ENCODE results near the gene CPT1A. TPM values are rescaled to one million over a fixed set of nuclear protein-coding genes. Genes with fewer than 3 reads are reported as not detected.
"Not testable (repeated sequence)": the region's sequence is repeated elsewhere in the genome, so short reads cannot be mapped to it uniquely, and the experiment has no call there.

CPT1A gene
- total RNA-seq (2014; rRNA removed; shearing (Covaris generic)), result 20.1 and 23.6 TPM in 2 replicates
- 9.5 and 9.6 TPM in 2 replicates for polyA plus RNA-seq (2016; fragmentation: Nextera tagmentation; extraction: Ambion mirVana)

DNA sequence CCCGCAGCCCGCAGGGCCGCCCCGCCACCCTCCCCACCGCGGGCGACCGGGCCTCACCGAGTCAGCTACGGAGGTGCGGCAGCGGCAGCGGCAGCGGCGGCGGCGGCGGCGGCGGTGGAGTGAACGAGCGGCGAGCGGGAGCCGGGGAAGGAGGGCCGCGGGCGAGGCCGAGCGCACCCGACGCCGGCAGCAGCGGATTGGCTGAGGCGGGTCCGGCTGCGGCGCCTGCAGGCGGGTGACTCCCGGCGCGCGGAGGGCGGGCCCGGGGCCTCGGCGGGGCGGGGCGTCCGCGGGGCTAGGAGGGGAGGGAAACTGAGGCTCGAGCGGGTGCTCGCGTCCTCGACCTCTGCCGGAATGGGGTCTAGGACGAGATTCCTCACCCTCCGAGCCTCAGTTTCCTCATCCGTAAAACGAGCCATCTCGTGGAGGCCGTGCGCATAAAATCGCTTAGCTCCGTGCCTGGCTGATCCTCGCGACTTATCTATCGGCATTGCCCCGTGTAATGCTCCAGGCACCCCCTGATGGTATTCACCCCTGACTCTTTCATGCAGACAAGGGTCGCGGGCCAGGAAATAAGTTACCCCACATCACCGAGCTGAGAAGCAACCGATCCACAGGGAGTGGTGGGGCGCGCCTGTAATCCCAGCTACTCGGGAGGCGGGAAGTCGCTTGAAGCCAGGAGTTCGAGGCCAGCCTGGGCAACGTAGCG lies at the start of gene CPT1A:
Gene CPT1A, minus strand, starts transcription at position 199 of the 709 bp plus-strand sequence. CDS start 26,442 bp downstream, outside the sequence.
- H3K36me3 ChIP-seq (ENCODE audit: low read depth), result no peaks in the 10 kb centered on the region
- peak within 1 kb of the TSS; percentile 76 for H3K4me3 ChIP-seq
- H3K79me2 ChIP-seq (ENCODE audit: insufficient read depth), result peaks cover 24% of the 10 kb centered on the region
- H3K9me3 ChIP-seq (ENCODE audit: low read depth), result no peaks in the 10 kb centered on the region
- H3K9ac ChIP-seq, result peak within 1 kb of the TSS; percentile 84
- H3K9me2 ChIP-seq (ENCODE audit: insufficient read depth), result no peaks in the 10 kb centered on the region
- H3K27ac ChIP-seq, result peak within 1 kb of the TSS; percentile 91
- H3K27me3 ChIP-seq (replicated peaks; ENCODE audit: insufficient read depth), result no peaks in the 10 kb centered on the region
- TF ChIP-seq EZH2phosphoT487 (IDR thresholded peaks at IDR 0.05; ENCODE audit: insufficient read depth, low read depth) (no peak), EZH2 (IDR thresholded peaks at IDR 0.05; ENCODE audit: insufficient read depth, poor library complexity, severe bottlenecking) (no peak)
- H3K4me2 ChIP-seq (ENCODE audit: unreplicated experiment), result peak within 1 kb of the TSS; percentile 95
- in situ Hi-C loops (cut with MboI), result no loop called here
- 7 to 8% methylated on average over 46 to 50 of the region's 82 CpGs for WGBS, 2 experiments (ENCODE audit: low coverage in 1 of 2, low lambda C conversion rate in 2 of 2, missing lambda C conversion rate in 2 of 2)
- peaks cover 24% of the 10 kb centered on the region for H3K4me1 ChIP-seq (ENCODE audit: insufficient read depth)
- peak within 1 kb of the TSS; percentile 77 for H2AFZ ChIP-seq
- H3F3A ChIP-seq (ENCODE audit: insufficient read depth), result peaks cover 27% of the 10 kb centered on the region
- no peaks in the 10 kb centered on the region for H4K20me1 ChIP-seq (ENCODE audit: insufficient read depth)
- DNase-seq, result peak; percentile 92

DNA sequence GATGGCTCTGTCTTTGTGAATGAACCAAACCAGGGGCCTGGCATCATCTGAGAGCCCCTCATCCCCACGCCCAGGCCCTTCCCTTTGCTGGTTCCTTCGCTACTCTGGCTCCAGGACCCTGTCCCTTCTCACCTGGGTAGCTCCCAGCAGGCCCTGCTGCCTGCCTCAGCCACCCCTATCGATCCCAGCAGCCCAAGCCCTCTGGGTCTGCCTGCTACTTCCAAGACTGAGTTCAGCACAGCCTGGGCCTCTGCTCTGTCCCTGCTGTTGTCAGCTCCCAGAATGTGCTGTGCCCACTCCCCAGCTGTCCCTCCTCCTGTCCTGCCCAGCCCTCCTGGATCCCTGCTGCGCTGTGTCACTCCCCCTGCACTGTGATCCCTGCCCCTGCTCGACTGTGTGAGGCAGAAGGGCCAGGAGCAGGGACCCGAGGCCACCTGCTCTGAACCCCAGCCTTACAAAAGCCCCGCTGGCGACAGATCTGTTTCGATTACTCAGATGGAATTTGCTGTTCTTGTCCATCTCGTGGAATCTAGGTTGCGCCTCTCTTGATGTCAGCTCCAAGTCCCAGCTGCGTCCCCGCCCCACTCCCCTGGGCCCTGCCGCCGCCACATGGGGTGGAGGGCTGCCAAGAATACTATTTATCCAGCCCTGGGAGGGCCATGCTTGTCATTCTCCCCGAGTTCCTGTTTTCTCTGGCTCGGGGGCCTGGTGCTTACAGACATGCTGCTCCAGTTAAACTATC lies 48.9 kb upstream of the CPT1A start:
- Histone ChIP-seq H4K20me1 (ENCODE audit: insufficient read depth) (no peaks in the 10 kb centered on the region), H3K4me1 (ENCODE audit: insufficient read depth) (peaks cover 24% of the 10 kb centered on the region), H3F3A (ENCODE audit: insufficient read depth) (peaks cover 27% of the 10 kb centered on the region), H3K79me2 (ENCODE audit: insufficient read depth) (no peaks in the 10 kb centered on the region), H3K36me3 (ENCODE audit: low read depth) (peaks cover 9% of the 10 kb centered on the region; the same call in 1 of the 2 replicates), H3K27ac (peak overlapping the region; percentile 69), H3K4me3 (no peak overlapping the region), H2AFZ (no peak overlapping the region), H3K4me2 (ENCODE audit: unreplicated experiment) (peak overlapping the region; percentile 12), H3K9me3 (ENCODE audit: low read depth) (no peaks in the 10 kb centered on the region), H3K9ac (peak overlapping the region; percentile 57), H3K9me2 (ENCODE audit: insufficient read depth) (no peaks in the 10 kb centered on the region), H3K27me3 (replicated peaks; ENCODE audit: insufficient read depth) (no peaks in the 10 kb centered on the region)
- WGBS, 2 experiments (ENCODE audit: low coverage in 1 of 2, low lambda C conversion rate in 2 of 2, missing lambda C conversion rate in 2 of 2), result 24 to 26% methylated on average over 17 of the region's 17 CpGs
- TF ChIP-seq EZH2phosphoT487 (IDR thresholded peaks at IDR 0.05; ENCODE audit: insufficient read depth, low read depth), result no peak
- no peak for TF ChIP-seq EZH2 (IDR thresholded peaks at IDR 0.05; ENCODE audit: insufficient read depth, poor library complexity, severe bottlenecking)
- in situ Hi-C loops (cut with MboI), result no loop called here
- peak; percentile 81 for DNase-seq

DNA sequence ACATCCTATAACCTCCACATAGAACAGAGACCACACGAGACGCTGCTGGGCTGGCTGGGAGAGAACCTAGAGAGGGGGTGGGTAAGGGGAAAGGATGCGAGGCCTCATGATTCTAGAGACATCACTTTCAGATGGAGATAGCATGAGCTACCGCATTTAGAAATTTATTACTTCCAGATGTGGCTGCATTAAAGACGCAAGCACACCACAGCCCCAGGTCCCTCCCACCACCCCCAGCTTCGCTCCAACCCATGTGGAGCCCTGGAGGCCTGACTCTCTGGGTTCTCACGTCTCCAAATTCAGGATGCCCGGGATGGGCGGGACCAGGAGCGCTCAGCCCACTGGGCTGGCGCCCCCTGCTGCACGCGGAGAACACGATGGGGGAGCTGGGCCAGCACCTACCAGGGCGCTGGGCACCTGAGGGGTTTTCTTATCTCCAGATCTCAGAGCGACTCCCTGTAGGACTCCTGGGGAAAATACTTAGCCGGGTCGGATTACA lies 48.3 kb upstream of the CPT1A start:
- H3F3A ChIP-seq (ENCODE audit: insufficient read depth), result peaks cover 27% of the 10 kb centered on the region
- peak overlapping the region; percentile 40 for H3K9ac ChIP-seq
- peaks cover 8% of the 10 kb centered on the region; the same call in 1 of the 2 replicates for H3K36me3 ChIP-seq (ENCODE audit: low read depth)
- H4K20me1 ChIP-seq (ENCODE audit: insufficient read depth), result no peaks in the 10 kb centered on the region
- TF ChIP-seq EZH2 (IDR thresholded peaks at IDR 0.05; ENCODE audit: insufficient read depth, poor library complexity, severe bottlenecking) (no peak), EZH2phosphoT487 (IDR thresholded peaks at IDR 0.05; ENCODE audit: insufficient read depth, low read depth) (no peak)
- WGBS, 2 experiments (ENCODE audit: low coverage in 1 of 2, low lambda C conversion rate in 2 of 2, missing lambda C conversion rate in 2 of 2), result 14 to 15% methylated on average over 16 to 18 of the region's 18 CpGs
- H3K9me2 ChIP-seq (ENCODE audit: insufficient read depth), result no peaks in the 10 kb centered on the region
- peak; percentile 96 for DNase-seq
- H3K9me3 ChIP-seq (ENCODE audit: low read depth), result no peaks in the 10 kb centered on the region
- no peak overlapping the region for H2AFZ ChIP-seq
- H3K27ac ChIP-seq, result peak overlapping the region; percentile 69
- in situ Hi-C loops (cut with MboI), result no loop called here
- no peak overlapping the region for H3K4me3 ChIP-seq
- peak overlapping the region; percentile 12 for H3K4me2 ChIP-seq (ENCODE audit: unreplicated experiment)
- no peaks in the 10 kb centered on the region for H3K27me3 ChIP-seq (replicated peaks; ENCODE audit: insufficient read depth)
- H3K79me2 ChIP-seq (ENCODE audit: insufficient read depth), result no peaks in the 10 kb centered on the region
- peaks cover 24% of the 10 kb centered on the region for H3K4me1 ChIP-seq (ENCODE audit: insufficient read depth)

DNA sequence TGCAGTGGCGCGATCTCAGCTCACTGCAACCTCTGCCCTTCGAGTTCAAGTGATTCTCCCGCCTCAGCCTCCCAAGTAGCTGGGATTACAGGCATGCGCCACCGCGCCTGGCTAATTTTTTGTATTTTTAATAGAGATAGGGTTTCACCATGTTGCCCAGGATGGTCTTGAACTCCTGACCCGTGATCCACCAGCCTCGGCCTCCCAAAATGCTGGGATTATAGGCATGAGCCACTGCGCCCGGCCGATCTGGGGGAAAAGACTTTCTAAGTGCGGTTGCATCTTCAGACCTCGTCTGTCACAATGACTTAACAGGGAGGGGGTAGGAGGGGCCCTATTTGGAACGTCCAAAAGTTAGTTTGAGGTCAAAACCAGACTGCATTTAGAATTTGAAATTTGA lies 43.1 kb upstream of the CPT1A start:
- H3K79me2 ChIP-seq (ENCODE audit: insufficient read depth); H3K9me3 ChIP-seq (ENCODE audit: low read depth); H3K9me2 ChIP-seq (ENCODE audit: insufficient read depth); H3K27ac ChIP-seq; H4K20me1 ChIP-seq (ENCODE audit: insufficient read depth); DNase-seq; H3K4me3 ChIP-seq; H3K4me2 ChIP-seq (ENCODE audit: unreplicated experiment); H3F3A ChIP-seq (ENCODE audit: insufficient read depth); H3K9ac ChIP-seq; H3K4me1 ChIP-seq (ENCODE audit: insufficient read depth); H3K27me3 ChIP-seq (replicated peaks; ENCODE audit: insufficient read depth); in situ Hi-C loops (cut with MboI); H2AFZ ChIP-seq; H3K36me3 ChIP-seq (ENCODE audit: low read depth): not testable (repeated sequence)
- WGBS, 2 experiments (ENCODE audit: low coverage in 1 of 2, low lambda C conversion rate in 2 of 2, missing lambda C conversion rate in 2 of 2), result 91% methylated on average over 15 of the region's 15 CpGs
